GM19455 (cell line): ENCODE data around the gene L2HGDH.
"Not testable (repeated sequence)": the region's sequence is repeated elsewhere in the genome, so short reads cannot be mapped to it uniquely, and the experiment has no call there.

Source experiments
- ATAC-seq: cut with Tn5 transposase; IDR thresholded peaks from one replicate; pipeline ENCODE4 v1.9.1; 2021; ENCODE audit not compliant: unreplicated experiment

The L2HGDH gene

DNA sequence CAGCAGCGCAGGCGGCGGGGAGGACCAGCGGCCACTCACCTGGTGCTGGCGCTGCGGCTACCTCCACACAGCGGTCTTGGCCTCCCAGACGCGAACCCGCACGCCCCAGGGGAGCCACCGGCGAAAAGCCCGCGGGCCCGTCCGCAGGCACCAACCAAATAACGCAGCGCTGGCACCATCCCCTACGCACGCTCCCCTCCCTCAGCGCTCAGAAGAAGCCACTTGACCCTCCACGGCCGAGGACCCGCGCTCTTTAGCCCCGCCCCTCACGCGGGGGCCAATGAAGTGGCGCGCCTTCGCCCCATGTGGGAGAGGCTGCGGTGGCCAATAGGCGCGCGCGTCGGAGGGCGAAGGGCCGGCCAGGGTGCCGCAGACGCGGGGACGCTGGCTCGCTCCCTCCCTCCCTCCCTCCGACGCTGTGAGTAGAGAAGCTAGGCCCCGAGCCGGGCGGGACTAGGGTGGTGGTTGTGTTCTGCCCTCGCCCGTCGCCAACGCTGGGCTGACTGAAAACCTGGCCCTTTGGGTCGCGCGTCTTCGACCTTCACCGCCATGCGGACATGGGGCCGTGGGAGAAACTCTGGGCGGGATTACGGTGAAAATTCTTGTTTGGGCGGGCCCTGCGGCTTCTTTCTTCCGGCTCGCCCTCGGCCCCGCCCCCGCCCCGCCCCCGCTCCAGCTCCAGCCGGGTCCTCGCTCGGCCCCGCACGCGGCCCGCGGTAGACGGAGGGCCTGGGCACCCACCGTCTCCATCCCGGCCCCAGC is at the start of gene L2HGDH, which contains the start of gene DMAC2L:
L2HGDH (minus strand) TSS at position 258 of the 762 bp plus-strand sequence; CDS start at position 179, 79 bp downstream.
DMAC2L (plus strand) TSS at position 353 of the 762 bp plus-strand sequence. CDS start 9,164 bp downstream, outside the sequence.
- ATAC-seq, result peak; percentile 95

DNA sequence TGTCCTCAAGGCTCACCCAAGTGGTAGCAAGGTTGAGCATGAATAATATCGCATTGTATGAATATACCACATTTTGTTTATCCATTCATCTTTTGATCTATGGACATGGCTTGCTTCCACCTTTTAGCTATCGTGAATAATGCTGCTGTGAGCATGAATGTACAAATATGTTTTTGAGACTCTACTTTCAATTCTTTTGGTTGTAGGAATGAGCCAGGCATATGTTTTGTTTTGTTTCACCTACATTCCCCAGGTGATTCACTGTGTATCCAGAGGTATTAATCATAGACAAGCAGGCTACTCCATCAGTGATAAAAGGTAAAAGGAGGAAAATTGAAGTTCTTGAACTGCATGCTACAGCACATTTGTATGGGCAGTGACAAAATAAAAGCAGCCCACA is 48.8 kb upstream of the L2HGDH start:
- ATAC-seq, result no peak

DNA sequence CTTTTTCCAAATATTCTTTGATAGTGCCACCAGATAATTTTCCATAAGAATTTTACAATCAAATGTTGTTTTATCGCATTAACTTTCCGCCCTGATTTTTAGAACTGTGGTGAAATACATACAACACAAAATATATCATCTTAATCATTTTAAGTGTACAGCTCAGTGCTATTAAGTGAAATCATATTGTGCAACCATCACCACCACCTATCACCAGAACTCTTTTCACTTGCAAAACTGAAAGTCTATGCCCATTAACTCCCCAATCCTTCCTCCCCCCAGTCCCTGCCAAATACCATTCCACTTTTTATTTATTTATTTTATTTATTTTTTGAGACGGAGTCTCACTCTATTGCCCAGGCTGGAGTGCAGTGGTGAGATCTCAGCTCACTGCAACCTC is 48.1 kb upstream of the L2HGDH start:
- ATAC-seq, result no peak

DNA sequence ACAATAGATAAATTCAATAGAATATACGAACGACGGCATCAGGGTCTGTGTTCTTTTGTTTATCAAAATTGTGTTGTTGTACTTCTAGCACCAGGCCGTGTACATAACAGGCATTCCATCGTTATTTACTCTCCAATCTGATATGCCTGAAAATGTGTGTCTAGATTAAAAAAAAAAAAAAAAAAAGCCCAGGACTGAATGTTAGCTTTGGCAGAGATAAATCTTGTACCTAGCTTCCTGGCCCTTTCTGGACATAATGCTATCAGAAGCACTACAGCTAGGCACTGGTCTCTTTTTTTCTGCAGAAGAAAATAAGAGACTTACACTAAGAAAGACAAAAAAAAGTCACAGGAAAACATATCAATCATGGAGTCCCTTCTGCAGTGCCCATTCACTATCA is 47.6 kb upstream of the L2HGDH start:
- ATAC-seq, result no peak

DNA sequence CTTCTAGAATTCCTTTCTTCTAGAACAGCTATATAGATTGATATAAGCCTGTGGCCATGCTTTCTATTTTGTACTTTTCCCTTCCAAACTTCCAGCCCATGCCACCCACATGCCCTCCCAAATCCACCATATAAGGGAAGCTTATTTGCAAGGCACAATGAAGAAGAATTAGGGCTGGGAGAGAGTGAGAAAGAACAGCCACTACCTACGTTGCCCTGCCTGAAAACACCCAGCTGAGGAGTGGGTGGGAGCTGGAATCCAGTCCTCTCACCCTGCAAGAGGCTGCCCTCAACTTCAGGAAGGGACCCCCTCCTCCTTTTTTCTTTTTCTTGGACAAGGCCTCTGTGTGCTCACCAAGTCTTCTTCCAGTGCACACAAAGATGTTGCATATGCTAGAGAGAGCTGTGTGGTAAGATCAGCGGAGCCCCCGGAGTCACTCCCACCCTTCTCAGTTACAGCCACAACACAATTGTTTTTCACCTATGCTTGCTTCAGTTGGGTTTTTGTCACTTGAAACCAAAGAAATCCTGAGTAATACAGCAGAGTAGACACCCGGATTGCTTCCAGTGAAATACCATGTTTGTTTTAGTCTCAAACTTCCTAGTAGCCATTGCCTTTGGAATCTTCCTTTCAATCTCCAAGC is 45.8 kb upstream of the L2HGDH start:
- ATAC-seq, result no peak

DNA sequence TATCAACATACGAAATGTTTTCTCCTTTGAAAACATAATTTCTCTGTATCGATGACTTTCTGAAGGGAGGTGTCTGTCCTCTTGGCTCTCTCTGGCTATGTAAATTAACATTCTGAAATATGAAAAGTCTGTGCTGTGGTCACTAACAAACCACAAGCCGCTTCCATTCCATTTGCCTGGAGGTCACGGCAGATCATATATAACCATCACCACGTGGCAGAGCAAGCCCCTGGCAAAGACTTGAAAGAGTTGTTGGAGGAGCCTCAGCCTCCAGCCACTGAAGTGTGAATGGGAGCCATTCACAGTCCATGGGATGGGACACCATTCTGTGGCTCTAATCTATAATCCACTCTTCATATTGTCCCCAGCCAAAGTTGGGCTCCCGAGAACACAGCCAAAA is 45.1 kb upstream of the L2HGDH start:
- no peak for ATAC-seq

DNA sequence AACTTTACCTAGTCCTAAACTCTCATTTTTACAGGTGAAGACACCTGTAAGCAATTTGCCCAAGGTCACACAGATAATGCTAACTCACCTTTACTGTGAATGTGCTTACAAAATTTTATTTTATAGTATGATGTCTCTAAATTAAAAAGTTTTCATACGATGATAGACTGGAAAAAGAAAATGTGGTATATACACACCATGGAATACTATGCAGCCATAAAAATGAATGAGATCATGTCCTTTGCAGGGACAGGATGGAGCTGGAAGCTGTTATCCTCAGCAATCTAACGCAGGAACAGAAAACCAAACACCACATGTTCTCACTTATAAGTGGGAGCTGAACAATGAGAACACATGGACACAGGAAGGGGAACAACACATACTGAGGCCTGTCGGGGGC is 44.3 kb upstream of the L2HGDH start:
- ATAC-seq, result not testable (repeated sequence)

DNA sequence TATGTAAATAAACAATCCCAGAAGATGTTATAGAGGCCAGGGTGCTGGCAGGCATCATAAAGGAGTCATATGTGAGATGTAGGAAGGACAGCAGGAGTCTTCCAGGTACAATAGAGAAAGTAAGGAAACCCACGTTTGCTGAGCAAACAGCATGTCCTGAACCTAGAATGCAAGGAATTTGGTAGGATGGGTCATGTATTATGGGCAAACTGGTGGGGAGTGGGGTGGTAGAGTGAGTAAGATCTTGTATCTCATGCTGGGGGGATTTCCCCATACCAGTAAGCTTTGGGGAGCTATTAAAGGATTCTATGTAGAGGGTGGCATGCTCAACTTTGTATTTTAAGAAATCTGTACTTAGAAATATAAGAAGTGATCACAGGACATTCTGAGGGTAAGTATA is 43.7 kb upstream of the L2HGDH start:
- ATAC-seq, result no peak

DNA sequence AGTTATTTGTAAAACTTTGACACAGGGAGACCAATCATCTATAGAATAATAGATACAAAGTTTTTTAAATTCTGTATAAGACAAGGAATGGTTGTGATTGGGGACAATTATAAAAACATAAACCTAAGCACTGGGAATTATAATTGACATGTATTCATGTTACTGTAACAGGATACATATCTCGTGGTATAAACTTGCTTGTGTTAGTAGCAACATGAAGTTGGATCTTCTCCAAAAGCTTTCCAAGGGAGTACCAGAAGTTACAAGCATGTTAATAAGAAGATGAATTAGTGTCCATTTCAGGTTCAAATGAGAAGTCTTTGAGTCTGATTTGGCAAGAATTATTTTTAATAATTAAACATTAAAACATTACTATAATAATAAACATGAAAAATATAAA is 42.5 kb upstream of the L2HGDH start:
- no peak for ATAC-seq

DNA sequence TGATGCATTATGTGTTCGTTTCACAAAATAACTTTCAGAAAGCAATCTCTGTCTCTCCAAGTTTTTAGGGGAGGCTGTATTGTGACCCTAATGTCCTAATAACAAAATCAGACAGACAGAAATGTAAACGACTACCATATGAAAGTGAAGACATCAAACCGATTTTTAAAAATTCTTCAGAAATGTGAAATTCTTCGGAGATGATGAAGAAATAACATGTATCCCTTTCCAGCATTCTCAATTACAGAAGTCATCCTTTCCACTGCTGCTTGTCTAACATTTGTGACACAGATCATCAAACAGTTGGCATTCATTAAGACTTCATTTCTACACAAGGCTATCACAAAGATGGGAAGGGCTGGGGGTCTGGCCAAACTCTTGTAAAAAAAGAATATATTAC is 41.1 kb upstream of the L2HGDH start:
- no peak for ATAC-seq

DNA sequence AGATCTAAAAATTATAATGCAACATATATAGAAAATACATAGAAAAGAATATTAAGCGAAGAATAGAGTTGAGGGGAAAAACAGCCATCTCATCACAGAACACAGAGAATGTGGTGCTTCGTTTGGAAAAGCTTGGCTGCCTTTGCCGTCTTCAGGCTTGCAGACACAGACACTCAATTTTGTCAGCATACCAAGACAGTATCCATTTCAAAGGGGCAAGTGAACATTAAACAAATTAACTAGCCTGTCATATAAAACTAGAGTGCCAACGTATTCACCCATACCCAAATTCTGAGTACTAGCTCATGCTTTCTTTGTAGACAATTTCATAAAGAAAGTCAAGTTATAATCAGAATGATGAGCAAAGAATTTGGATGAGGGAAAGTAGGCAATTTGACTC is 40.6 kb upstream of the L2HGDH start:
- ATAC-seq, result no peak

DNA sequence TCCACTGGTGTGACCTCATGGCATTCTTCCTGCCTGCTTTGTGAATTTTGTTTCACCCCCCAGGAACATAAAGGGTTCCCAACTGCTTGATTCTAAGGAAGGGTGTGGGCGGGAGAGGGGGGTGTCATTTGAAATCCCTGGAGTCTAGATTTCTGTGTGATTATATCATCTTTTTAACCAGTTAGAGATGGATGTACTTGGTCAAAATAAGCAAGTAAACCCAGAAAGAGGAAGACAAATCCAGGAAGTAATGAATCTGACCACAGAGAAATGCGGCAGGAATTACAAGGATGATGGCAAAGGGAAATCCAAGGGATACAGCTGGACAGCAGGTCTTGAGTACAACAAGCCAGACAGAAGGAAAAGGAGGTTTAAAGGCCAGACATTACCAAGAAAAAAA is 38.9 kb upstream of the L2HGDH start:
- ATAC-seq, result no peak

DNA sequence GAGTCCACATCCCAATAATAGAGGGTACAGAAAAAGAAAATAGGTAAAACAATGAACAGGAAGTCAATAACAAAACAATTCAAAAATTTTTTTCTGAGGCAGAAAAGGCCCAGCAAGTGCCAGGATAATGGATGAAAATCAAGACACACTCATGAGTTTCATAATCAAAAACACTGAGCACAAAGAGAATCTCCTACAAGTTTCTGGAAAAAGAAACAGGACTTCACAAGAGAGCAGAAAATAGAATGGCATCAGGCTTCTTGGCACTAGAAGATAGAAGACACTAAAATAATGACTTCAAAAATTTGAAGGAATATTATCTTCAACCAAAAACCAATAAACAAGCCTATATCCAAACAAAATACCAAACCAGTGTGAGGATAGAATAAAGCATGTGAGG is 36.9 kb upstream of the L2HGDH start:
- no peak for ATAC-seq

DNA sequence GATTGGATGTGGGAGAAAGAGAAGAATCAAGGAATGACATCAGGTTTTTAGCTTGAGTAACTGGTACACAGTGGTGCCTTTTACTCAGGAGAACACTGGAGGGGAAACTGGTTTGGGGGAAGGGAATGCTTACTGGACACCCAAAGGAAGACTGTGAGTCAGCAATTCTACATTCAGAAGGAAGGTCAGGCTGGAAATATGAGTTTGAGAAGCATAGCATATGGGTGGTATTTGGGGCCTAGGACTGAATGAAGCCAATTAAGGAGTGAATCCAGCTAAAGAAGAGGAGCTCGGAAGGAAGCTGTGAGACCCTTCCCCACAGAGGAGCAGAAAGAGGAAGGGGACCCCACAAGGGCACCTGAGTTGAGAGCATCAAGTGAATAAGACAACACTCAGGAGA is 35.5 kb upstream of the L2HGDH start:
- no peak for ATAC-seq

DNA sequence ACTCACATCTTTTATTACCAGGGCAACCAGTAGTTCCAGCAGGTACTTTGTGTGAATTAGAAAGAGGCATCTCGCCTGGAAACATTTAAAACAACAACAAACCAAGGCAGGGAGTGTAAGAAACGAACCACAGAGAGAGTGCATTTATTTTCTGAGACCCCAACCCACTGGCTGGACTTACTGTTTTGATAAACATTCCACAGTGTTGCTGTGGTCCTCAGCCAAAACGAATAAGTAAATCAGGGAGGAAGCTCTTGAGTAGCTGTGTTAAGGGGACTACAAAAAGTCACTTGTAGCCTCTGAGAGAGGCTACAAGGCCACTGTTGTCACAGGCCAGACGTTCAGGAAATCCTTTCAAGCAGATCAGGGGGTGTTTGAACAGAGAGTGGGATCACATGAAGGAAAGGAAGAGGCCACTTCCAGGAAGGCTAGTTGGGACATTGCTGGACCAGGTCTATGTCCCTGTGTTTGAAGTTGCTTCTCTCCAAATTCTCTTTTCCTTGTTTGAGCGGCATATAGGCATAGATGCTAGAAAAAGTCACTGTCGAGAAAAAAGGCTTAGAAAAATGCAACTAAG is 33.9 kb upstream of the L2HGDH start:
- ATAC-seq, result no peak

DNA sequence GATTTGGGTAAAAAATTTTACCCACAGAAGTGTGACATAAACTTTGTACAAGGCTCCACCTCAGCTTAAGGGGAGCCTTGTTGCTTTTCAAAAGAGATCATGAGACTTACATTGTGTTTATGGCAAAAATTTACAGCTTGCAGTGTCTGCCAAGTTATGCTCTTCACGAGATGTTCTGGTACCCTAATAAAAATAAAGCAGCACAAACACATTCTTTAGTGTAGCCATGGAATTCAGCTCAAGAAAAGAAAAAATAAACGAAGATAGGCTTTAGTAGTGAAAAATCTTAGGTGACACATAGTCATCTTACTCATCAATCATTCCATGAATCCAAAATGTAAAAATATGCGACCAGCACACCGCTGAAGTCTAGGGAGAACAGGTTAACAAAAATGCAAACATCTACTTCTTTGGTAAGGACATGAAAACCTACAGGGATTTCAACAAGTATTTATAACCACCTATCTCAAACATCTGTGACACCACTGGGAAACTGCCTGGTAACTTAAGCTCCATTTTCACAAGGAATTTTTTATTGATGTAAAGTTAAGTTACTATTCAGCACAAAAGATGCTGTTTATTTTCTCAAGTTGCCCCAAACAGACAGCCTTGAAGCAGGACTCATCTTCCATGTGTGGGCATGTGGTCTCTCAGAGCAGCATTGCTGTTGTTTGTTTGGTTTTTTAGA is 33.0 kb upstream of the L2HGDH start:
- no peak for ATAC-seq

DNA sequence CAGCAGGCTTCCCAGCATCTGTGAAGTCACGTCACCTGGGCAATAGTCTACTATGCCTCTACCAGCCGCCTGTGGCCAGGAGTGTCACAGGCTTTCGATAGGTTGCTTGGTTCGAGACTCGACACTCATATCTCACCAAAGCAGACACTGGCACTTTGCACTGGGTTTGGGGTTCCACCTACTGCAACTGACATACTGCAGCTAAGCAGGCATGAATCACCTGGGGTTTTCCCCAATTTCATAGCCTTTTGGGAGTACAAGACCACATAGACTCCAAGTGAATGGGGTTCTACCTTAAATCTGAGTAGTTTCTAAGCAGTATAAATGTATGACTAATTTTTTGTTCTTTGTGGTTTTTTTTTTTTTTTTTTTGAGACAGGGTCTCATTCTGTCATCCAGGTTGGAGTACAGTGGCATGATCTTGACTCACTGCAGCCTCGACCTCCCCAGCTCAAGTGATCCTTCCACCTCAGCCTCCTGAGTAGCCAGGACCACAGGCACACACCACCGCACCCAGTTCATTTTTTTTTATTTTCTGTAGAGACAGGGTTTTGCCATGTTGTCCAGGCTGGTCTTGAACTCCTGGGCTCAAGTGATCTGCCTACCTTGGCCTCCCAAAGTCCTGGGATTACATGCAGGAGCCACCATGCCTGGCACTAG is 32.2 kb upstream of the L2HGDH start:
- peak; percentile 49 for ATAC-seq

DNA sequence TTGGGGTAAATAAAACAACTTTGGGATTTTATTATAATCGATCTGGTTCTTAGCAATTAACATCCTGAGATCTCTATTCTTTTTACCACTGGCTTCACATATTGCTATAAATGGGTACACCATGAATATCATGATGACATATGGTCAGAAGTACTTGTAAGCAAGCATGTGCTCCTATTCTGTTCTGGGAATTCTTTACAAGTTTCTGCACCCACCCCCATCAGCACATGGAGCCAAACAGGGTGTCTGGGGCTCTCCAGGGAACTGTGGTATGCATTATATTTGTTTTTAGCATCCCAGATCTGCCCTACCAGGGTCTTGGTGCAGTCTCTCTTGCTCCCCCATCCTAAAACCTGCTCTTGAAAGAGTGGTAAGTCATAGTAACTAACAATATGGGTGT is 31.4 kb upstream of the L2HGDH start:
- no peak for ATAC-seq

DNA sequence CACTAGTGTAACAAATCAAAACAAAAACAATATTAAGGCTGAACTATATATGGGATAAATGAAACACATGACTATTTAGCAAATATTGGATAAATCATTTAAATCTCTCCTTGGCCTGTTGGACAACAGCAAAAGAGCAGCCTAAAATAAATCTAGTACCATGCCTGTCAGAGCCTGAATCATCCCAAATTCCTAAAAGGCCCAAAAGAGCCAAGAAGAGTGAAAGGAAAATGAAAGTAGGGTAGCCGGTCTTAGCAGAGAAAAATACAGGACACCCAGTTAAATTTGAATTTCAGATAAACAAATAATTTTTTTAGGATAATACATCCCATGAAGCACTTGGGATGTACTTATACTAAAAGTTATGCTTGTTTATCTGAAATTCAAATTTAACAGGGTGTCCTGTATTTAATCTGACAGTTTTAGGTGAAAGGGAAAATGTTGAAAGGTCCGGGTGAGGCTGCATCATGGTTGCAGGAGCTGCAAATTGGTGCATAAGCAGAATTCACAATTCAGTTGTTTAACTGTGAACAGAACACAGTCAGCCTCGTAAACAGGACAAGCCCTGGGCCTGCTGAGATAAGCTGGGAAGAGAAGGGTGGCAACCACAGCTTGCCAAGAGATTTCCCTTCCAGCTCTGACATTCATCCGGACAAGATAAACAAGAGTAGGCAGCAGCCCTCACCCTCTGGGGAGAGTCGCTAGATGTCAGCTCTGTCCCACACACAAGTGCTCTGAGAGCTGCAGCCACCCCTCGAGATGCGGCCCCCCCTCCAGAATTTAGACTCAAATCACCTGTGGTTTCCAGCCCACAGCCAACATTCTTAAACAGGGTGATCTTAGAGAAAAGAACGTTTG is 30.4 kb upstream of the L2HGDH start:
- no peak for ATAC-seq

DNA sequence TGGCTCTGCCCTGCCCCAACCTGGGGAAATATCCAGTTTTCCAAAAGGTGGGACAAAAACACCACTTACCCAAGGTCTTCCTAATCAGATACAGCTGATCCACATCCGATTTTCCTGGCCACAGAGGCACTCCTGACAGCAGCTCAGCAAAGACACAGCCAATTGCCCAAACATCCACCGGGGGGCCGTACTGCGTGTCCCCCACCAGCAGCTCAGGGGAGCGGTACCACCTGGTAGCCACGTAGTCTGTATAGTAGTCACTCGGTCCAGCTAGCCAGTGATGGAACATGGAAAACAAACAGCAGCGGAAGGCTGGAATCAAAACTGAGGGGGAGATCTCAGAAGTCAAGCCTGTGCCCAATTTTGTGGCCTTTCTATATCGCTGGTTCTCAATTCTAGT is 28.9 kb upstream of the L2HGDH start:
- no peak for ATAC-seq
